IPS-20b (cell line): ENCODE results near the gene PSD2.

Source experiments
- H3K27ac ChIP-seq: one replicate; pipeline ENCODE4 v1.5.1; 2013; ENCODE audit warnings: low read length
- H3K27me3 ChIP-seq: 2 replicates; pipeline ENCODE4 v1.6.1; 2013; ENCODE audit warnings: mild to moderate bottlenecking, low read length, inconsistent platforms; ENCODE audit not compliant: insufficient read depth
- H3K36me3 ChIP-seq: 2 replicates; pipeline ENCODE4 v1.6.1; 2013; ENCODE audit warnings: low read depth, mild to moderate bottlenecking, inconsistent platforms, low read length, moderate library complexity; ENCODE audit not compliant: insufficient read depth
- H3K4me1 ChIP-seq: 2 replicates; pipeline ENCODE4 v1.6.1; 2013; ENCODE audit warnings: mild to moderate bottlenecking, control low read depth, inconsistent platforms, low read length, moderate library complexity; ENCODE audit not compliant: insufficient read depth
- H3K4me3 ChIP-seq: 2 replicates; pipeline ENCODE4 v1.5.1; 2013; ENCODE audit warnings: mild to moderate bottlenecking, low read length, inconsistent platforms
- H3K9ac ChIP-seq: 2 replicates; pipeline ENCODE4 v1.6.1; 2013; ENCODE audit warnings: low read depth, mild to moderate bottlenecking, inconsistent platforms, low read length, moderate library complexity
- H3K9me3 ChIP-seq: 2 replicates; pipeline ENCODE4 v1.6.1; 2013; ENCODE audit warnings: mild to moderate bottlenecking, low read depth, low read length, inconsistent platforms; ENCODE audit not compliant: insufficient read depth

The PSD2 gene

GRCh38 chr5:139820606-139821005 lies 25.0 kb downstream of the PSD2 start:
- H3K9me3 ChIP-seq, result no peaks in the 10 kb centered on the region; the same call in 1 of the 2 replicates
- H3K9ac ChIP-seq, result no peak overlapping the region
- no peak overlapping the region for H3K4me3 ChIP-seq
- no peaks in the 10 kb centered on the region for H3K36me3 ChIP-seq
- no peak overlapping the region for H3K27ac ChIP-seq
- H3K4me1 ChIP-seq, result no peaks in the 10 kb centered on the region
- H3K27me3 ChIP-seq, result peaks cover 11% of the 10 kb centered on the region; the same call in 1 of the 2 replicates

GRCh38 chr5:139821806-139822552 lies 26.4 kb downstream of the PSD2 start:
- Histone ChIP-seq H3K27me3 (peaks cover 18% of the 10 kb centered on the region; the same call in 1 of the 2 replicates), H3K27ac (no peak overlapping the region), H3K4me1 (no peaks in the 10 kb centered on the region), H3K9me3 (no peaks in the 10 kb centered on the region; the same call in 1 of the 2 replicates), H3K36me3 (no peaks in the 10 kb centered on the region), H3K4me3 (no peak overlapping the region), H3K9ac (no peak overlapping the region)

- Histone ChIP-seq H3K36me3 (no peaks in the 10 kb centered on the region), H3K27me3 (peaks cover 18% of the 10 kb centered on the region; the same call in 1 of the 2 replicates), H3K27ac (no peak overlapping the region), H3K4me3 (no peak overlapping the region), H3K4me1 (no peaks in the 10 kb centered on the region), H3K9me3 (no peaks in the 10 kb centered on the region; the same call in 1 of the 2 replicates), H3K9ac (no peak overlapping the region)
These were observed 27.2 kb downstream of the PSD2 start for GRCh38 chr5:139822553-139823425.

- Histone ChIP-seq H3K9me3 (no peaks in the 10 kb centered on the region; the same call in 1 of the 2 replicates), H3K27ac (no peak overlapping the region), H3K27me3 (peaks cover 18% of the 10 kb centered on the region; the same call in 1 of the 2 replicates)
These were observed 28.2 kb downstream of the PSD2 start for GRCh38 chr5:139823757-139824355.

GRCh38 chr5:139825690-139826089 lies 30.1 kb downstream of the PSD2 start:
- H3K9ac ChIP-seq, result no peak overlapping the region
- no peak overlapping the region for H3K4me3 ChIP-seq
- H3K27ac ChIP-seq, result no peak overlapping the region
- no peaks in the 10 kb centered on the region for H3K36me3 ChIP-seq
- no peaks in the 10 kb centered on the region for H3K4me1 ChIP-seq
- H3K27me3 ChIP-seq, result peaks cover 17% of the 10 kb centered on the region; the same call in 1 of the 2 replicates
- no peaks in the 10 kb centered on the region for H3K9me3 ChIP-seq

More at GRCh38 chr5:139823757-139824355, 28.2 kb downstream of the PSD2 start:
- Histone ChIP-seq H3K4me1 (no peaks in the 10 kb centered on the region), H3K36me3 (no peaks in the 10 kb centered on the region), H3K4me3 (no peak overlapping the region), H3K9ac (no peak overlapping the region)

GRCh38 chr5:139828207-139828895 lies 32.7 kb downstream of the PSD2 start:
- no peaks in the 10 kb centered on the region for H3K9me3 ChIP-seq
- H3K27ac ChIP-seq, result no peak overlapping the region
- H3K27me3 ChIP-seq, result peaks cover 33% of the 10 kb centered on the region
- no peak overlapping the region for H3K4me3 ChIP-seq
- H3K36me3 ChIP-seq, result no peaks in the 10 kb centered on the region
- no peaks in the 10 kb centered on the region for H3K4me1 ChIP-seq
- H3K9ac ChIP-seq, result no peak overlapping the region

- peaks cover 42% of the 10 kb centered on the region for H3K27me3 ChIP-seq
These were observed 33.9 kb downstream of the PSD2 start for GRCh38 chr5:139829471-139829870.

GRCh38 chr5:139831624-139832023 lies 36.0 kb downstream of the PSD2 start:
- Histone ChIP-seq H3K27me3 (peaks cover 36% of the 10 kb centered on the region), H3K4me3 (no peak overlapping the region), H3K9ac (no peak overlapping the region), H3K4me1 (no peaks in the 10 kb centered on the region), H3K27ac (no peak overlapping the region), H3K9me3 (no peaks in the 10 kb centered on the region), H3K36me3 (no peaks in the 10 kb centered on the region)

More at GRCh38 chr5:139829471-139829870, 33.9 kb downstream of the PSD2 start:
- Histone ChIP-seq H3K9me3 (no peaks in the 10 kb centered on the region), H3K27ac (no peak overlapping the region), H3K36me3 (no peaks in the 10 kb centered on the region), H3K4me3 (no peak overlapping the region), H3K4me1 (no peaks in the 10 kb centered on the region), H3K9ac (no peak overlapping the region)

GRCh38 chr5:139833525-139833924 lies 37.9 kb downstream of the PSD2 start:
- Histone ChIP-seq H3K9ac (no peak overlapping the region), H3K27me3 (peaks cover 36% of the 10 kb centered on the region), H3K27ac (no peak overlapping the region), H3K36me3 (no peaks in the 10 kb centered on the region), H3K4me3 (no peak overlapping the region), H3K9me3 (no peaks in the 10 kb centered on the region), H3K4me1 (no peaks in the 10 kb centered on the region)

GRCh38 chr5:139835656-139836055 lies 40.0 kb downstream of the PSD2 start:
- no peaks in the 10 kb centered on the region for H3K4me1 ChIP-seq

More at GRCh38 chr5:139835656-139836055, 40.0 kb downstream of the PSD2 start:
- no peak overlapping the region for H3K9ac ChIP-seq
- H3K36me3 ChIP-seq, result no peaks in the 10 kb centered on the region
- H3K4me3 ChIP-seq, result no peak overlapping the region
- peaks cover 33% of the 10 kb centered on the region for H3K27me3 ChIP-seq
- no peaks in the 10 kb centered on the region for H3K9me3 ChIP-seq
- H3K27ac ChIP-seq, result no peak overlapping the region
